DMS 273 treated with DMSO at 0.1 percent for 48 hours (cell line): Measurements from ENCODE around the gene SERPINB5.

Experiments used
- DNase-seq: peaks from one replicate; lab custom pipeline; 2025; lab: John Stamatoyannopoulos, UW

Gene SERPINB5

GRCh38 chr18:63528863-63529492 lies 52.2 kb downstream of the SERPINB5 start:
- DNase-seq: no peak

- no peak for DNase-seq
Observed at GRCh38 chr18:63532471-63532870, 55.7 kb downstream of the SERPINB5 start.

- no peak for DNase-seq
Observed at GRCh38 chr18:63534615-63535014, 57.9 kb downstream of the SERPINB5 start.

DNA sequence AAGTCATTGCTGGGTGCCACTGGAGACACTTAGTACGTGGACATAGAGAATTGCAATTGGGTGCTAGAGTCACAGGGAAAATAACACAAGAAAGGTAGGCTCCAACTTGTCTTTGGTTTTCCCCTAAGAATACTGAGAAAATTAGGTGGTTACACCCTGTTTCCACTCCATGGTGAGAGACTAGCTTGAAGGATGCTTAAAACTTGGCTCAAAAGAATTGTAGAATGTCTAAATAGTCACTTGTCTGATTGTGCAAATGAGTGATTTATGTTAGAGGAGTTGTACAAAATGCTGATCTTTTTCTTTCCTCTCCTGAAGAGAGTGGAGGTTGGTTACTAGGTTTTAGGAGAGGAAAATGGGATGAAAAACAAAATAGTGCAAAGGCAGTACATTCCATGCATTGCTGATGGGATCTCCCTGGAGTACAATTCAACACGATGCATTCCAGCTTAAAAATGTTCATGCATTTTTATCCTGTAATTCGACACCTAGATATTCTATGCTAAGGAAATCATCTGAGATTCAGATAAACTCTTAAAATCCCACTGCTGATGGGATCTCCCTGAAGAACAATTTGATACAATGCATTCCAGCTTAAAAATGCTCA lies 63.2 kb downstream of the SERPINB5 start:
- DNase-seq: no peak

- DNase-seq: no peak
Observed at GRCh38 chr18:63542069-63542468, 65.3 kb downstream of the SERPINB5 start, which contains the start of gene SERPINB12. SERPINB12 (plus strand) TSS chr18:63542369; CDS start chr18:63556160, 13,791 bp downstream.

- no peak for DNase-seq
Observed at GRCh38 chr18:63544017-63544416, 67.3 kb downstream of the SERPINB5 start.

DNA sequence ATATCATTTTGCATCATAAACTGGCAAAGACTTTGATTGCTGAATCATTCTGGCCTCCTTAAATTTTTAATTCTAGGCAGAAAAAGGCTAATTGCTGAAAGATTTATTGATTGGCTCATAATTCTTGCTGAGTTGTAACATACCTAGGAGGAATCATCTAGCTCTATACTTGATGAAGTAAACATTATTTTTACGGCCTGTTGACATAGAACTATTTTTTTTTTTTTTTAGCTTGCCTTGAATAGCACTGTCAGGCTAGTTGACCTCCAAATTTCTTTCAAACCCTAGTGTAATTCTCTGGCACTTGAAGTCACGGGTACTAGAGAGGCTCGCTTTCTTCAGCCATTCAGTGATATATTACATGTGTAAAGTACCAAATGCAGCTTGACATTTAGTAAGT lies 68.2 kb downstream of the SERPINB5 start:
- no peak for DNase-seq

DNA sequence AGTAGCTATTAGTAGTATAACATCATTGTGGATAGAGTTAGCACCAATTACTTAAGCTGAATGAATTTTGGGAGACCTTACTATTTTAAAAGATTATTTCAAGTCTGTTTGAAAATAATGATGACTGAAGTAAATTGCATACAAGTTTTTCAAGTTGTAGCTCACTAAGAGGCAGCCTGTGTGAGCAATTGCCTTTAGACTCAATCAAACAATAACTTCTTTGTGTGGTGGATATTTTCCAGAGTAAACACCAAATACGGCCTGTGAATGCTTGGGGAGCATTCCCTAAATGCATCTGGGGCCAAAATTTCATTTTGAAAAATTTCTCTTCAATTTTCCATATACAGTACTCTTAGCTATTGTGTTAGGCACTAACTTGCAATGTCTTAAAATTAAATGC lies 73.3 kb downstream of the SERPINB5 start:
- no peak for DNase-seq

GRCh38 chr18:63551769-63552168 lies 75.0 kb downstream of the SERPINB5 start:
- DNase-seq: no peak

DNA sequence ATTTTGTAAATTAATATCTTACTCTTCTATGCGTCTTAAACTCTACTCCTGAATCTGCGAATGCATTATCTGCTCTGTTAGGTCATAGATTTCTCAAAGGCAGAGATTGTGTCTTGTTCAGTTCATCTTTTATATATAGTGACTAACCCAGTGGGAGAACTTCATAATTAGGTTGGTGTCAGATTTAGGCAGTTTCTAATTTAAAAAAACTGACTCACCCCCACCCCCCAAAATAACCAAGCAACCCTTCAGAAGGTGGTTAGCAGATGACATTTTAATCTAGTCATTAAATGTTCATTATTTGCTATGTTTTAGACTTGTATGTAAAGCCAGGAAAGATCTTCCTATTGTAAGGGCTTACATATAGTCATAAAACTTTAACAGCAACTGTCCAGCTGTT lies 75.8 kb downstream of the SERPINB5 start:
- DNase-seq: no peak

GRCh38 chr18:63553081-63553480 lies 76.3 kb downstream of the SERPINB5 start:
- no peak for DNase-seq
